SK-N-MC (cell line): Measurements from ENCODE around the gene LCE1B.

ENCODE experiments used
- EZH2 ChIP-seq: fragments of 200-600 bp; sonication (generic); IDR thresholded peaks from one replicate; pipeline ENCODE4 v1.6.1; 2017; ENCODE audit warnings: antibody characterized with exemption
- POLR2AphosphoS5 ChIP-seq: IDR thresholded peaks from 2 replicates; pipeline ENCODE4 v1.6.1; 2012; ENCODE audit warnings: mild to moderate bottlenecking, low read depth, low read length, borderline replicate concordance

DNA sequence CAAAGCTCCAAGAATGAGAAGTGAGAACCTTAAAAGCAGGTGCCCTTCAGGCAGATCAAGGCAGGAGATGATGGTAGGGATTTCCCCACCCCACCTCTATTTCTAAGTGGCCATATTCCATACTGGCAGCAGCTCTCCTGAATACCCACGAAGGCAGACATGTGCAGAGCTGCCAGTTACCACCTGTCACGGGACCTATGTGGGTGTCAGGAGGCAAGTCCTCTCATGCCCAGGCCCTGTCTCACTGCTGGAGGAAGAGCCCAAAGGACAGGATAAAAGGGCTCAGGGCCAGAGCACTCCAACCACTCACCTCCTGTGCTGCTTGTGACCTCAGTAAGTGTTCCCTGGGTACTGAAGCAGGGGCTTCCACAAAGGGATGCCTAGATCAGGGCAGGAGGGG is 721 bp upstream of the LCE1B start:
- no peak for TF ChIP-seq POLR2AphosphoS5
- TF ChIP-seq EZH2, result no peak
